Measurements from ENCODE around the gene LYVE1. TPM values are rescaled to one million over a fixed set of nuclear protein-coding genes. Genes with fewer than 3 reads are reported as not detected.

The LYVE1 gene
- polyA plus RNA-seq, 12 donors = 43.4 to 111 (median 84.8) TPM; not detected in 1

- DNase-seq = no peak
These were observed 4.4 kb downstream of the LYVE1 start for GRCh38 chr11:10564030-10564429.

GRCh38 chr11:10561947-10562346 is 6.5 kb downstream of the LYVE1 start:
- no peak for DNase-seq

- DNase-seq = no peak
These were observed 7.2 kb downstream of the LYVE1 start for GRCh38 chr11:10561043-10561818.

GRCh38 chr11:10558288-10558687 is 10.2 kb downstream of the LYVE1 start:
- DNase-seq = no peak

- DNase-seq = no peak
These were observed 11.9 kb downstream of the LYVE1 start for GRCh38 chr11:10556590-10556989.

- DNase-seq = no peak
These were observed 16.6 kb downstream of the LYVE1 start for GRCh38 chr11:10551845-10552352.

- no peak for DNase-seq
These were observed 17.2 kb downstream of the LYVE1 start for GRCh38 chr11:10551290-10551592.

GRCh38 chr11:10550503-10551289 is 17.8 kb downstream of the LYVE1 start:
- no peak for DNase-seq

- DNase-seq = no peak
These were observed 23.7 kb downstream of the LYVE1 start for GRCh38 chr11:10544491-10545465.

GRCh38 chr11:10543782-10544181 is 24.7 kb downstream of the LYVE1 start:
- DNase-seq = no peak

- no peak for DNase-seq
These were observed 25.7 kb downstream of the LYVE1 start for GRCh38 chr11:10542776-10543175.

GRCh38 chr11:10541561-10541930 is 26.9 kb downstream of the LYVE1 start:
- DNase-seq = no peak

GRCh38 chr11:10540915-10541560 is 27.4 kb downstream of the LYVE1 start, which contains the start of gene RNF141:
Gene RNF141, minus strand, starts transcription at chr11:10541187. Its CDS starts 7,029 bp downstream, at chr11:10534158.
- DNase-seq = peak; percentile 95

- DNase-seq = no peak
These were observed 27.9 kb downstream of the LYVE1 start for GRCh38 chr11:10540546-10540914.

GRCh38 chr11:10539339-10539738 is 29.1 kb downstream of the LYVE1 start:
- DNase-seq = no peak

- DNase-seq = no peak
These were observed 29.5 kb downstream of the LYVE1 start for GRCh38 chr11:10538924-10539323.

GRCh38 chr11:10537600-10537999 is 30.9 kb downstream of the LYVE1 start:
- no peak for DNase-seq

- DNase-seq = no peak
These were observed 34.1 kb downstream of the LYVE1 start for GRCh38 chr11:10534316-10534715.

GRCh38 chr11:10533323-10533722 is 35.1 kb downstream of the LYVE1 start:
- no peak for DNase-seq

GRCh38 chr11:10532526-10532925 is 35.9 kb downstream of the LYVE1 start:
- no peak for DNase-seq

GRCh38 chr11:10529279-10529678 is 39.2 kb downstream of the LYVE1 start:
- no peak for DNase-seq
